OCI-LY3 (cell line): Measurements from ENCODE around the gene IRGQ.

Experiments used
- H2AFZ ChIP-seq: fragments of 200-600, 300-600 bp; shearing (Covaris generic); 2 replicates; pipeline ENCODE4 v1.6.0; 2014; ENCODE audit warnings: antibody characterized with exemption, low read depth, low read length
- H3K27ac ChIP-seq: fragments of 200-600, 300-600 bp; sonication (generic); 2 replicates; pipeline ENCODE4 v1.5.1; 2014; ENCODE audit warnings: mild to moderate bottlenecking, low read length, moderate library complexity, mixed read lengths
- H3K27me3 ChIP-seq: fragments of 200-600, 300-600 bp; sonication (generic); 2 replicates; pipeline ENCODE4 v1.6.1; 2014; ENCODE audit warnings: low read depth, low read length, mixed read lengths
- H3K36me3 ChIP-seq: fragments of 200-600, 300-600 bp; sonication (generic); replicated peaks from 2 replicates; pipeline ENCODE3; 2014; ENCODE audit warnings: low read depth, low read length, mixed read lengths
- H3K4me1 ChIP-seq: fragments of 300-600, 200-600 bp; sonication (generic); 2 replicates; pipeline ENCODE4 v1.6.1; 2014; ENCODE audit warnings: low read length, mixed read lengths
- H3K4me2 ChIP-seq: fragments of 200-600, 300-600 bp; sonication (generic); 2 replicates; pipeline ENCODE4 v1.6.1; 2014; ENCODE audit warnings: low read length, mixed read lengths
- H3K4me3 ChIP-seq: fragments of 300-600, 200-600 bp; sonication (generic); 2 replicates; pipeline ENCODE4 v1.5.1; 2014; ENCODE audit warnings: antibody characterized with exemption, mild to moderate bottlenecking, low read length, moderate library complexity
- H3K79me2 ChIP-seq: fragments of 300-600, 200-600 bp; shearing (Covaris generic); 2 replicates; pipeline ENCODE4 v1.6.1; 2014; ENCODE audit warnings: mild to moderate bottlenecking, low read length, mixed read lengths
- H3K9ac ChIP-seq: fragments of 300-600, 200-600 bp; shearing (Covaris generic); 2 replicates; pipeline ENCODE4 v1.6.0; 2014; ENCODE audit warnings: mild to moderate bottlenecking, low read length, moderate library complexity
- H3K9me3 ChIP-seq: fragments of 200-600, 300-600 bp; shearing (Covaris generic); 2 replicates; pipeline ENCODE4 v1.6.1; 2014; ENCODE audit warnings: low read length, mixed read lengths; ENCODE audit not compliant: insufficient read depth
- H4K20me1 ChIP-seq: fragments of 200-600, 300-600 bp; sonication (generic); 2 replicates; pipeline ENCODE4 v1.6.1; 2016; ENCODE audit warnings: low read length, mixed read lengths; ENCODE audit not compliant: insufficient read depth
- EZH2phosphoT487 ChIP-seq: fragments of 200-600 bp; shearing (Covaris generic); IDR thresholded peaks from 2 replicates; pipeline ENCODE4 v1.6.1; 2018; ENCODE audit warnings: antibody characterized with exemption, mixed run types, low read depth
- TF ChIP-seq, protein P1 (sequence below): fragments of 200-600, 300-600 bp; sonication (generic); IDR thresholded peaks from 2 replicates; pipeline ENCODE4 v1.5.1; 2014; ENCODE audit warnings: antibody characterized with exemption, low read length, low read depth

The IRGQ gene

GRCh38 chr19:43631491-43631890 is 35.6 kb upstream of the IRGQ start:
- TF ChIP-seq, protein P1, sequence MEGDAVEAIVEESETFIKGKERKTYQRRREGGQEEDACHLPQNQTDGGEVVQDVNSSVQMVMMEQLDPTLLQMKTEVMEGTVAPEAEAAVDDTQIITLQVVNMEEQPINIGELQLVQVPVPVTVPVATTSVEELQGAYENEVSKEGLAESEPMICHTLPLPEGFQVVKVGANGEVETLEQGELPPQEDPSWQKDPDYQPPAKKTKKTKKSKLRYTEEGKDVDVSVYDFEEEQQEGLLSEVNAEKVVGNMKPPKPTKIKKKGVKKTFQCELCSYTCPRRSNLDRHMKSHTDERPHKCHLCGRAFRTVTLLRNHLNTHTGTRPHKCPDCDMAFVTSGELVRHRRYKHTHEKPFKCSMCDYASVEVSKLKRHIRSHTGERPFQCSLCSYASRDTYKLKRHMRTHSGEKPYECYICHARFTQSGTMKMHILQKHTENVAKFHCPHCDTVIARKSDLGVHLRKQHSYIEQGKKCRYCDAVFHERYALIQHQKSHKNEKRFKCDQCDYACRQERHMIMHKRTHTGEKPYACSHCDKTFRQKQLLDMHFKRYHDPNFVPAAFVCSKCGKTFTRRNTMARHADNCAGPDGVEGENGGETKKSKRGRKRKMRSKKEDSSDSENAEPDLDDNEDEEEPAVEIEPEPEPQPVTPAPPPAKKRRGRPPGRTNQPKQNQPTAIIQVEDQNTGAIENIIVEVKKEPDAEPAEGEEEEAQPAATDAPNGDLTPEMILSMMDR = no peak
- TF ChIP-seq EZH2phosphoT487 = no peak
- no peaks in the 10 kb centered on the region for H3K36me3 ChIP-seq
- no peaks in the 10 kb centered on the region; the same call in 1 of the 2 replicates for H3K27me3 ChIP-seq
- no peak overlapping the region for H2AFZ ChIP-seq
- H3K27ac ChIP-seq = no peak overlapping the region
- H3K4me2 ChIP-seq = no peak overlapping the region
- H3K4me3 ChIP-seq = no peak overlapping the region
- no peaks in the 10 kb centered on the region for H4K20me1 ChIP-seq
- H3K79me2 ChIP-seq = no peaks in the 10 kb centered on the region
- H3K4me1 ChIP-seq = no peaks in the 10 kb centered on the region
- no peak overlapping the region for H3K9ac ChIP-seq
- H3K9me3 ChIP-seq = no peaks in the 10 kb centered on the region

DNA sequence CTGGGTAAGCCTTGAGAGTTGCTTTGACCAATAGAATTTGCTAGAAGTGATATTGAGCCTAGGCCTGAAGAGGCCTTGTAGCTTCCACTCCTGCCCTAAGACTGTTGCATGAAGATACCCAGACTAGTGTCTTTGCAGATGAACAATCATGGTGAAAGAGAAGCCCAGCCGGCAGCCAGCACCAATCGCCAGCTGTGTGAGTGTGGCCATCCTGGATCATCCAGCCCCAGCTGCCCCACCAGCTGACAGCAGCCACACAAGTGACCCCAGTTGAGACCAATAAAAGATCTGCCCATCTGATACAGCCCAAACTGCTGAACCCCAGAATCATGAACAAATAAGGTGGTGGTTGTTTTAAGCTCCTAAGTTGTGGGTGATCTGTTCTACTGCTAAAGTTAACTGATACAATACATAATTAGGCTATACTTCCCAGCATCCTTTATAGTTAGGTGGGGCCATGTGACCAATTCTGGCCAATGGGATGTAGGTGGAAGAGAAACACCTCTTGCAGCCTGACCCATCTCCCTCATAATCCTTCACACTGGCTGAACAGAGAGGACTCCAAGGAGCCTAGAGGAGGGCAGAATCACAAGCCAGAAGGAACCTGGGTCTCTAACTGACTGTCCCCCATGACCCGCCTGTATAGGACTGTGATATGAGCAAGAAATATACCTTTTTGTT is 32.9 kb upstream of the IRGQ start:
- no peaks in the 10 kb centered on the region for H3K36me3 ChIP-seq
- no peaks in the 10 kb centered on the region for H3K27me3 ChIP-seq
- no peak overlapping the region for H3K4me2 ChIP-seq
- H4K20me1 ChIP-seq = no peaks in the 10 kb centered on the region
- H3K79me2 ChIP-seq = no peaks in the 10 kb centered on the region
- no peak overlapping the region for H3K4me3 ChIP-seq
- H3K9me3 ChIP-seq = no peaks in the 10 kb centered on the region
- H2AFZ ChIP-seq = no peak overlapping the region
- TF ChIP-seq, protein P1 = no peak
- TF ChIP-seq EZH2phosphoT487 = no peak
- H3K4me1 ChIP-seq = no peaks in the 10 kb centered on the region
- H3K9ac ChIP-seq = no peak overlapping the region
- no peak overlapping the region for H3K27ac ChIP-seq

- Histone ChIP-seq H3K27me3 (no peaks in the 10 kb centered on the region), H3K9me3 (no peaks in the 10 kb centered on the region), H3K4me3 (no peak overlapping the region), H2AFZ (no peak overlapping the region), H4K20me1 (no peaks in the 10 kb centered on the region), H3K9ac (no peak overlapping the region), H3K27ac (no peak overlapping the region), H3K4me2 (no peak overlapping the region), H3K36me3 (no peaks in the 10 kb centered on the region), H3K79me2 (no peaks in the 10 kb centered on the region), H3K4me1 (no peaks in the 10 kb centered on the region)
- no peak for TF ChIP-seq EZH2phosphoT487
- TF ChIP-seq, protein P1 = no peak
These were observed 30.9 kb upstream of the IRGQ start for GRCh38 chr19:43626838-43627237.

GRCh38 chr19:43625918-43626579 is 30.1 kb upstream of the IRGQ start:
- H3K79me2 ChIP-seq = no peaks in the 10 kb centered on the region
- H3K9me3 ChIP-seq = no peaks in the 10 kb centered on the region
- no peak for TF ChIP-seq EZH2phosphoT487
- H3K27ac ChIP-seq = no peak overlapping the region
- H3K4me1 ChIP-seq = no peaks in the 10 kb centered on the region
- H2AFZ ChIP-seq = no peak overlapping the region
- no peak overlapping the region for H3K4me3 ChIP-seq
- no peak overlapping the region for H3K9ac ChIP-seq
- H3K27me3 ChIP-seq = no peaks in the 10 kb centered on the region
- H4K20me1 ChIP-seq = no peaks in the 10 kb centered on the region
- H3K4me2 ChIP-seq = no peak overlapping the region
- no peaks in the 10 kb centered on the region for H3K36me3 ChIP-seq
